ENCODE results near the gene YARS1.

DNA sequence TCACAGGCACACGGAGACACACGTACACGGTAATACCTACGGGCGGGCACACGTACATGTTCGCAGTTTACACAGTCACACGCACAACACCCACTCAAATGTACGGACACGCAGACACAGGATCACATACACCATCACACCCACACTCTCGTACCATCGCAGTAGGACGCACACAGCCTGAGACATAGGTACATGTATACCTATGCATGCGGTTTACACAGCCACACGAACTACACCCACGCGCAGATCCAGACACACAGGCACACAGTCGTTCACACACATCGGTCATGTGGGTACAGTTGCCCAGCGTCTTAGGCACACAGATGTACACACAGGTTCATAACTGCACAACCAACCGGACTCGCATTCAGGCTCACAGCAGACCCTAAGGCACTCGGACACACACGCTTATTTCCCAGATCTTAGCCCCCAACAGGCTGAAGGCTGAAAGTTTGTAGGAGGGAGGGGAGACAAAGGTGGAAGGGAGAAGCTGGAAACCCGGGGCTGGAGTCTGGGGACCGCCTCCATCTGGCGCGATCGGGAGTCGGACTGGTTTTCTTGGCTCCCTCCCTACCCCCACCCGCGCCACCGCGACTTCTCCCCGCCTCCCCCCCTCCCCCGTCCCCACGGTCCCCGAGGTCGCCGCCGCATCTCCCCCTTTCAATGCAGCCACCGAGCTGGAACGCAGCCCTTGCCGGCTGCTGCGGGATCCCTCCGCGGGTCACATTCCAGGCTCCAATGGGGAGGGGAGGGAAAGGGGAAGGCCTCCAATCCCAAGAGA, 62.7 kb downstream of the YARS1 start:
- TF ChIP-seq, protein P1, sequence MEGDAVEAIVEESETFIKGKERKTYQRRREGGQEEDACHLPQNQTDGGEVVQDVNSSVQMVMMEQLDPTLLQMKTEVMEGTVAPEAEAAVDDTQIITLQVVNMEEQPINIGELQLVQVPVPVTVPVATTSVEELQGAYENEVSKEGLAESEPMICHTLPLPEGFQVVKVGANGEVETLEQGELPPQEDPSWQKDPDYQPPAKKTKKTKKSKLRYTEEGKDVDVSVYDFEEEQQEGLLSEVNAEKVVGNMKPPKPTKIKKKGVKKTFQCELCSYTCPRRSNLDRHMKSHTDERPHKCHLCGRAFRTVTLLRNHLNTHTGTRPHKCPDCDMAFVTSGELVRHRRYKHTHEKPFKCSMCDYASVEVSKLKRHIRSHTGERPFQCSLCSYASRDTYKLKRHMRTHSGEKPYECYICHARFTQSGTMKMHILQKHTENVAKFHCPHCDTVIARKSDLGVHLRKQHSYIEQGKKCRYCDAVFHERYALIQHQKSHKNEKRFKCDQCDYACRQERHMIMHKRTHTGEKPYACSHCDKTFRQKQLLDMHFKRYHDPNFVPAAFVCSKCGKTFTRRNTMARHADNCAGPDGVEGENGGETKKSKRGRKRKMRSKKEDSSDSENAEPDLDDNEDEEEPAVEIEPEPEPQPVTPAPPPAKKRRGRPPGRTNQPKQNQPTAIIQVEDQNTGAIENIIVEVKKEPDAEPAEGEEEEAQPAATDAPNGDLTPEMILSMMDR (IDR thresholded peaks at IDR 0.05; ENCODE audit: low read length), result no peak
- TF ChIP-seq EZH2 (optimal IDR thresholded peaks at IDR 0.05; ENCODE audit: low read depth, low read length), result no peak
- TF ChIP-seq EZH2phosphoT487 (IDR thresholded peaks at IDR 0.05; ENCODE audit: low read length), result no peak
